Measurements from ENCODE around the gene ORC1.

The ORC1 gene

DNA sequence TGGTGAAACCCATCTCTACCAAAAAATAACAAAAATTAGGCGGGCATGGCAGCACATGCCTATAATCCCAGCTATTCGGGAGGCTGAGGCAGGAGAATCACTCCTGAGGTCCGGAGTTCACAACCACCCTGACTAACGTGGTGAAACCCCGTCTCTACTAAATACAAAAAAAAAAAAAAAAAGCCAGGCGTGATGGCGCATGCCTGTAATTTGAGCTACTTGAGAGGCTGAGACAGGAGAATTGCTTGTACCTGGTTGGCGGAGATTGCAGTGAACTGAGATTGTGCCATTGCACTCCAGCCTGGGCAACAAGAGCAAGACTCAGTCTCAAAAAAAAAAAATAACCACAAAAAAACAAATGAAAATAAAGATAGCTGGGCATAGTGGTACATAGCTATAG lies 80.5 kb downstream of the ORC1 start:
- H3K4me3 ChIP-seq (ENCODE audit: control insufficient read depth, low read depth, low read length) = no peak overlapping the region
- DNase-seq (ENCODE audit: low read depth) = no peak
- TF ChIP-seq, protein P1, sequence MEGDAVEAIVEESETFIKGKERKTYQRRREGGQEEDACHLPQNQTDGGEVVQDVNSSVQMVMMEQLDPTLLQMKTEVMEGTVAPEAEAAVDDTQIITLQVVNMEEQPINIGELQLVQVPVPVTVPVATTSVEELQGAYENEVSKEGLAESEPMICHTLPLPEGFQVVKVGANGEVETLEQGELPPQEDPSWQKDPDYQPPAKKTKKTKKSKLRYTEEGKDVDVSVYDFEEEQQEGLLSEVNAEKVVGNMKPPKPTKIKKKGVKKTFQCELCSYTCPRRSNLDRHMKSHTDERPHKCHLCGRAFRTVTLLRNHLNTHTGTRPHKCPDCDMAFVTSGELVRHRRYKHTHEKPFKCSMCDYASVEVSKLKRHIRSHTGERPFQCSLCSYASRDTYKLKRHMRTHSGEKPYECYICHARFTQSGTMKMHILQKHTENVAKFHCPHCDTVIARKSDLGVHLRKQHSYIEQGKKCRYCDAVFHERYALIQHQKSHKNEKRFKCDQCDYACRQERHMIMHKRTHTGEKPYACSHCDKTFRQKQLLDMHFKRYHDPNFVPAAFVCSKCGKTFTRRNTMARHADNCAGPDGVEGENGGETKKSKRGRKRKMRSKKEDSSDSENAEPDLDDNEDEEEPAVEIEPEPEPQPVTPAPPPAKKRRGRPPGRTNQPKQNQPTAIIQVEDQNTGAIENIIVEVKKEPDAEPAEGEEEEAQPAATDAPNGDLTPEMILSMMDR (conservative IDR thresholded peaks at IDR 0.05; ENCODE audit: control insufficient read depth, insufficient read depth, low read depth, low read length) = no peak
